Measurements from ENCODE around the gene AASS.

The AASS gene

DNA sequence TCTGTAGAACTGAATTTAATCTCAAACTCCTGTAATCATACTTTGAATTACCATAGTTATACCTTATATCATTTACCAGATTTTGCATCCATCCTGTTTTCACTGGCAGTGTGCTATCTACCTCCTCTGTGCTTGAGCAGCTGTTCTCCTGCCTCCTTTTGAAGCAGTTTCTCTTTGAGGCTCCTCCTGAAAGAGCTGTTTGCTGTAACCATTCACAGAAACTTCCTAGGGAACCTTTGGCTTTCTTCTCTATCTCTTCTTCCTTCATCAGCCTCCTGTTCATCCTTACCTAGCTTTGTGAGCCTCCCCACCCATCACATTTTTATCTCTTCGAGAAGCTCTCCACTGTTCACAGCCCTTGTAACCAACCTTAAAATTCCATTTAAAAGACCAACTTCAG, 108.2 kb downstream of the AASS start:
- no peak for DNase-seq

DNA sequence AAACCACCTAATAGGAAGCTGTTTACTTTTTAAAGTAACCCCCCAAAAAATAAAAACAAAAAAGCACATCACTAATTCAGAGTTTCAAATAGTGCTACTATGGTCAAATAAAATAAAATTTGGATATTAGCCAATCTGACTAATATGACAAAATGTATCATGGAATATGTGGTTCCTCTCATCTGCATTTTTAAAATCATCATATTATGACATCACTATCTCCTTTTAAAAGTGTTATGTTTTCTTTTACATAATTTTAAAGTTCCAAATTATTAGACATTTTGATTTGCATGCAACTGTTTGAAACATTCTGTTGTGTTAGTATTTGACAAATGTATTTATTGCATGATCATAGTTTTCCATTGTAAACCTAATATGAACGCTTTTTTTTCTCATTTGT, 110.4 kb downstream of the AASS start:
- no peak for DNase-seq

DNA sequence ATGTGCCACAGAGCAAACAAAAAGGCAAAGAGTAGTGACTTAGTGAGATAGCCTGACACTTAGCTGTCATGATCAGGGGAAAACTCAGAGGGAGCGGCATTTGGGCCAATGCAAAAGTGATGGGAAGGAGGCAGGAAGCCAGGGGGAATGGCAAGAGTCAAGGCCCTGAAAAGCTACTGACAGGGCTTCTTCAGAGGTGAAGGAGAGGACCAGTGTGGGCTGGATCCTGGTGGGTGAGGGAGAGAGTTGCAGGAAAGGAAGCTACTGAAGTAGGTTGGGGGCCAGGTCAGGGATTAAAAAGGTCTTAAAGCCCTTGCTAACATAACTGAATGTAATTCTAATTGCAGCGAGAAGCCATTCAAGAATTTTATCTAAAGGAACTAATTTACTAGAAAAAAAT, 117.0 kb downstream of the AASS start:
- DNase-seq = no peak

All from NCI-H2081 treated with DMSO at 0.1 percent for 48 hours (cell line).